Lung (tissue), 12 donors: ENCODE results near the gene IL16. TPM values are rescaled to one million over a fixed set of nuclear protein-coding genes. Genes with fewer than 3 reads are reported as not detected.

Experiments
- ATAC-seq: fragments of 200-7000 bp; cut with Tn5 transposase; one replicate; pipeline ENCODE4 v1.9.1; 2020; ENCODE audit warnings: moderate number of reproducible peaks; ENCODE audit not compliant: insufficient read depth, low FRiP score
- DNase-seq, 3 donors: peaks; one replicate each; pipeline ENCODE4 v3.0.0-alpha.2; 2013 to 2017
- H3K27ac ChIP-seq, 2 donors: one replicate each; pipeline ENCODE4 v1.5.1; 2013; ENCODE audit warnings: mild to moderate bottlenecking in 2 of 2, moderate library complexity in 2 of 2, control low read depth in 1 of 2, inconsistent platforms in 1 of 2, low read depth in 1 of 2, low read length in 1 of 2
- H3K27me3 ChIP-seq, 3 donors: one replicate each; pipeline ENCODE4 v1.5.1; 2013; ENCODE audit warnings: low read length in 2 of 3; ENCODE audit not compliant: control insufficient read depth in 3 of 3, insufficient read depth in 3 of 3
- H3K36me3 ChIP-seq, 4 donors: one replicate each; pipeline ENCODE4 v1.5.1; 2013; ENCODE audit warnings: low read length in 4 of 4, mild to moderate bottlenecking in 1 of 4, moderate library complexity in 1 of 4; ENCODE audit not compliant: control insufficient read depth in 4 of 4, insufficient read depth in 4 of 4
- H3K4me1 ChIP-seq, 5 donors: one replicate each; pipeline ENCODE4 v1.5.1; 2013; ENCODE audit warnings: low read length in 5 of 5, mild to moderate bottlenecking in 2 of 5, moderate library complexity in 1 of 5; ENCODE audit not compliant: control insufficient read depth in 5 of 5, insufficient read depth in 5 of 5
- H3K4me3 ChIP-seq: one replicate; pipeline ENCODE4 v1.5.1; 2013; ENCODE audit warnings: mild to moderate bottlenecking, control low read depth, moderate library complexity
- H3K9ac ChIP-seq, 2 donors: one replicate each; pipeline ENCODE4 v1.5.1; 2013; ENCODE audit warnings: low read length in 2 of 2, control low read depth in 1 of 2; ENCODE audit not compliant: insufficient read depth in 1 of 2
- H3K9me3 ChIP-seq, 4 donors: one replicate each; pipeline ENCODE4 v1.5.1; 2013; ENCODE audit warnings: low read length in 3 of 4, mild to moderate bottlenecking in 1 of 4, moderate library complexity in 1 of 4; ENCODE audit not compliant: control insufficient read depth in 4 of 4, insufficient read depth in 3 of 4
- CTCF ChIP-seq: IDR thresholded peaks from 2 replicates; pipeline ENCODE4 v1.5.1; 2012; ENCODE audit warnings: mild to moderate bottlenecking; ENCODE audit errors: control extremely low read depth, extremely low read depth
- WGBS, 2 donors: extraction: QIAGEN DNeasy Blood & Tissue Kit; methylation state at CpG; one replicate each; pipeline ENCODE4 v1.1.7; 2013; 5-methylcytosine and 5-hydroxymethylcytosine counted together
- polyA plus RNA-seq, 2 donors: library from polyadenylated mRNA; stranded (reverse); fragments of 200-250 nt; gene quantifications; one replicate each; pipeline ENCODE4 v1.2.1, GENCODE V29; 2013
- total RNA-seq, 2 donors: library from RNA; depleted of rRNA in 1 of 2; stranded (reverse); fragments of >200 nt in 1 of 2; gene quantifications; one replicate each; pipeline ENCODE4 v1.2.1, GENCODE V29; 2014 to 2021
- donor health status: control.
- donor health status: control.
- donor health status: Bipolar disorder and iron deficiency.
- donor health status: healthy.
- donor health status: DM: yes; HTN: yes; CAD: no.

Gene IL16
- total and polyA plus RNA-seq, 4 donors, result 18.8 to 45.4 (median 24.4) TPM

GRCh38 chr15:81270781-81271491 is 74.3 kb downstream of the IL16 start:
- ATAC-seq, result no peak
- Histone ChIP-seq H3K4me1 (peaks cover 0 to 5% (median 1%) of the 10 kb centered on the region in 5 donors), H3K4me3 (no peak overlapping the region), H3K27me3 (no peaks in the 10 kb centered on the region), H3K9ac (no peak overlapping the region), H3K9me3 (no peaks in the 10 kb centered on the region), H3K36me3 (peaks cover 0 to 6% (median 2%) of the 10 kb centered on the region in 4 donors), H3K27ac (no peak overlapping the region)
- no peak for TF ChIP-seq CTCF
- 90 to 92% methylated on average over 11 of the region's 11 CpGs for WGBS, 2 donors
- DNase-seq, result no peak

- ATAC-seq (no peak), DNase-seq (peak in 1 of 3 donors; percentile 2)
- 79 to 88% methylated on average over 12 of the region's 12 CpGs for WGBS, 2 donors
- Histone ChIP-seq H3K9ac (no peak overlapping the region), H3K9me3 (no peaks in the 10 kb centered on the region), H3K36me3 (peaks cover 0 to 6% (median 2%) of the 10 kb centered on the region in 4 donors), H3K4me1 (no peaks in the 10 kb centered on the region), H3K4me3 (no peak overlapping the region), H3K27me3 (no peaks in the 10 kb centered on the region), H3K27ac (no peak overlapping the region)
- TF ChIP-seq CTCF, result no peak
Measured at GRCh38 chr15:81271761-81272644, 75.3 kb downstream of the IL16 start.

GRCh38 chr15:81273200-81273599 is 76.5 kb downstream of the IL16 start:
- H3K4me1 ChIP-seq, result no peaks in the 10 kb centered on the region

More at GRCh38 chr15:81273200-81273599, 76.5 kb downstream of the IL16 start:
- no peak overlapping the region for H3K4me3 ChIP-seq
- no peak overlapping the region for H3K9ac ChIP-seq
- H3K27ac ChIP-seq, result peak overlapping the region in 1 of 2 donors; percentile 14
- peaks cover 0 to 5% (median 2%) of the 10 kb centered on the region in 4 donors for H3K36me3 ChIP-seq
- WGBS, 2 donors, result 87 to 95% methylated on average over 5 of the region's 5 CpGs
- ATAC-seq (no peak), DNase-seq (peak in 1 of 3 donors; percentile 3)
- TF ChIP-seq CTCF, result no peak
- H3K27me3 ChIP-seq, result no peaks in the 10 kb centered on the region
- no peaks in the 10 kb centered on the region for H3K9me3 ChIP-seq
